GM12878 (cell line): ENCODE measurements around the gene HS3ST5. TPM values are rescaled to one million over a fixed set of nuclear protein-coding genes. Genes with fewer than 3 reads are reported as not detected.

Experiments
- ATAC-seq: fragments of 200-7000 bp; cut with Tn5 transposase; 3 replicates; pipeline ENCODE4 v1.9.1; 2020; ENCODE audit warnings: mild to moderate bottlenecking, moderate library complexity
- BruUV-seq: library from RNA; stranded (reverse); fragments of 400-500 nt; replicated peaks from 2 replicates; lab custom pipeline; 2021; lab: Mats Ljungman, UMichigan
- CTCF ChIA-PET: fragments of 300-600 bp; sonication (Branson Sonifier 250); formaldehyde crosslinking; extraction: SDS; loops from one replicate; lab custom pipeline; 2021; ENCODE audit warnings: inconsistent platforms; lab: Yijun Ruan, JAX
- POLR2A ChIA-PET: fragments of 350-600 bp; formaldehyde crosslinking; extraction: SDS; loops from one replicate; lab custom pipeline; 2021; ENCODE audit warnings: inconsistent platforms; lab: Charles Lee
- RAD21 ChIA-PET: fragments of 300-600 bp; sonication (Branson Sonifier 250); formaldehyde crosslinking; loops from one replicate; lab custom pipeline; 2023; ENCODE audit warnings: antibody characterized with exemption; ENCODE audit not compliant: unreplicated experiment; lab: Charles Lee
- SMC1A ChIA-PET: fragments of 300-600 bp; sonication (Branson Sonifier 250); formaldehyde crosslinking; loops from one replicate; lab custom pipeline; 2023; ENCODE audit not compliant: unreplicated experiment, uncharacterized antibody; lab: Charles Lee
- DNase-seq: peaks from one replicate; pipeline ENCODE4 v3.0.0-alpha.2; 2011; ENCODE audit warnings: low read depth, low spot score
- FAIRE-seq: peaks from 3 replicates; lab custom pipeline; 2011; peaks lifted over from hg19 to GRCh38; lab: Jason Lieb, UNC
- H2AFZ ChIP-seq: 2 replicates; pipeline ENCODE4 v1.6.0; 2011; ENCODE audit warnings: low read depth, low read length, control low read depth; ENCODE audit not compliant: control insufficient read depth
- H3K27ac ChIP-seq: 2 replicates; pipeline ENCODE4 v1.5.1; 2011; ENCODE audit warnings: control low read depth; ENCODE audit not compliant: control insufficient read depth, insufficient read depth
- H3K27me3 ChIP-seq, 2 experiments: replicated peaks in 1 of 2; 2 replicates each; pipeline versions ENCODE4 v1.6.0 to v1.6.1; 2011; ENCODE audit warnings: low read length in 1 of 2; ENCODE audit not compliant: control insufficient read depth in 2 of 2, insufficient read depth in 2 of 2
- H3K36me3 ChIP-seq, 2 experiments: 2 replicates each; pipeline ENCODE4 v1.5.1; 2011; ENCODE audit warnings: low read length in 1 of 2; ENCODE audit not compliant: control insufficient read depth in 2 of 2, insufficient read depth in 2 of 2
- H3K4me1 ChIP-seq: 2 replicates; pipeline ENCODE4 v1.6.1; 2011; ENCODE audit warnings: mild to moderate bottlenecking, low read length, moderate library complexity, mixed read lengths; ENCODE audit not compliant: control insufficient read depth, insufficient read depth
- H3K4me2 ChIP-seq: 2 replicates; pipeline ENCODE4 v1.6.0; 2011; ENCODE audit warnings: control low read depth; ENCODE audit not compliant: control insufficient read depth, insufficient read depth
- H3K4me3 ChIP-seq: fragments of 200-600 bp; sonication (generic); 2 replicates; pipeline ENCODE4 v1.5.1; 2016
- H3K79me2 ChIP-seq: 2 replicates; pipeline ENCODE4 v1.6.0; 2011; ENCODE audit warnings: low read length; ENCODE audit not compliant: control insufficient read depth, insufficient read depth
- H3K9ac ChIP-seq: 2 replicates; pipeline ENCODE4 v1.8.0; 2011; ENCODE audit warnings: low read length, control low read depth, mixed read lengths; ENCODE audit not compliant: control insufficient read depth, insufficient read depth
- H3K9me3 ChIP-seq: replicated peaks from 3 replicates; pipeline ENCODE4 v1.5.1; 2011; ENCODE audit warnings: mild to moderate bottlenecking, low read length; ENCODE audit not compliant: control insufficient read depth, insufficient read depth
- H4K20me1 ChIP-seq: 2 replicates; pipeline ENCODE4 v1.6.0; 2011; ENCODE audit not compliant: control insufficient read depth, insufficient read depth
- ATF7 ChIP-seq: fragments of 450-650 bp; IDR thresholded peaks from 2 replicates; pipeline ENCODE4 v1.6.1; 2016; ENCODE audit warnings: low read depth, mild to moderate bottlenecking
- RAD21 ChIP-seq: IDR thresholded peaks from 2 replicates; pipeline ENCODE4 v1.6.1; 2011; ENCODE audit warnings: mild to moderate bottlenecking, low read depth, low read length, moderate library complexity; ENCODE audit not compliant: insufficient read depth
- RAD51 ChIP-seq: fragments of 450-650 bp; IDR thresholded peaks from 2 replicates; pipeline ENCODE4 v1.6.1; 2016; ENCODE audit warnings: moderate library complexity, mild to moderate bottlenecking, inconsistent platforms
- TAF1 ChIP-seq: IDR thresholded peaks from 2 replicates; pipeline ENCODE4 v1.6.1; 2011; ENCODE audit warnings: mild to moderate bottlenecking, low read depth, low read length, borderline replicate concordance
- WGBS: methylation state at CpG from one replicate; pipeline ENCODE4 v1.1.6; 2016; ENCODE audit warnings: low lambda C conversion rate; ENCODE audit not compliant: insufficient replicate concordance, insufficient coverage; ENCODE audit errors: missing lambda C conversion rate; 5-methylcytosine and 5-hydroxymethylcytosine counted together
- in situ Hi-C: fragments of 300-500 bp; cut with MboI; formaldehyde crosslinking; loops from 9 replicates; pipeline ENCODE4 v1.14.3; 2018; ENCODE audit warnings: mixed read lengths
- intact Hi-C: fragments of 100-400 bp; cut with micrococcal nuclease; formaldehyde crosslinking; loops from one replicate; pipeline ENCODE4 v1.14.2; 2022; ENCODE audit not compliant: unreplicated experiment
- polyA plus RNA-seq, 11 experiments: library from polyadenylated mRNA; depleted of rRNA in 4 of 11; unstranded in 6 of 11; stranded (reverse) in 5 of 11; fragments of >200 nt; fragmentation: Nextera tagmentation in 4 of 11; fragmentation: Illumina TruSeq in 1 of 11; extraction: Ambion mirVana in 4 of 11; extraction: Trizol in 1 of 11; gene quantifications; 1 replicate in 1 of 11; 2 replicates in 10 of 11; pipeline versions ENCODE4 v1.2.1 to v1.2.3, GENCODE V29; 2011 to 2016; ENCODE audit warnings: inconsistent platforms in 2 of 11, missing spikeins in 2 of 11, low read depth in 1 of 11
- total RNA-seq, 4 experiments: library from RNA; depleted of rRNA in 3 of 4; stranded (reverse); fragments of >200 nt in 3 of 4; fragmentation: Illumina TruSeq in 1 of 4; extraction: Trizol in 1 of 4; gene quantifications; 2 replicates each; pipeline versions ENCODE4 v1.2.1 to v1.2.3, GENCODE V29; 2013 to 2021

HS3ST5 gene
- total and polyA plus RNA-seq, 10 of the 15 experiments (the other 5 are each of a cell fraction or from before 2014, with no cell fraction given) = 0.04 TPM; not detected in 9

GRCh38 chr6:114366899-114367298, 24.1 kb upstream of the HS3ST5 start:
- Histone ChIP-seq H3K9me3 (no peaks in the 10 kb centered on the region), H3K4me2 (no peak overlapping the region), H3K4me1 (no peaks in the 10 kb centered on the region), H3K36me3 (no peaks in the 10 kb centered on the region), H2AFZ (no peak overlapping the region), H4K20me1 (no peaks in the 10 kb centered on the region), H3K27ac (no peak overlapping the region), H3K9ac (no peak overlapping the region), H3K79me2 (no peaks in the 10 kb centered on the region), H3K4me3 (no peak overlapping the region), H3K27me3 (no peaks in the 10 kb centered on the region)
- ChIA-PET RAD21 (no interaction called here), POLR2A (no interaction called here), SMC1A (interaction anchor here (1.4 kb wide), 1 partner anchor 26 kb away, joined by 6 read pairs; no protein-coding TSS in a partner anchor), CTCF (no interaction called here)
- ATAC-seq = no peak
- intact Hi-C loops (no loop called here), in situ Hi-C loops (no loop called here)
- no peak for DNase-seq
- no peak for FAIRE-seq
- TF ChIP-seq TAF1 (no peak), ATF7 (peak; percentile 30; the same call in 1 of the 2 replicates), RAD21 (no peak)
- no TSS peak for BruUV-seq

- no TSS peak for BruUV-seq
- in situ Hi-C loops (no loop called here), intact Hi-C loops (no loop called here)
Observed at GRCh38 chr6:114364301-114364700, 21.5 kb upstream of the HS3ST5 start.

More at GRCh38 chr6:114364301-114364700, 21.5 kb upstream of the HS3ST5 start:
- no peak overlapping the region for H3K27ac ChIP-seq
- ChIA-PET CTCF (no interaction called here), POLR2A (no interaction called here), SMC1A (no interaction called here), RAD21 (no interaction called here)
- no peaks in the 10 kb centered on the region for H3K9me3 ChIP-seq
- WGBS = 0% methylated on average over 1 of the region's 1 CpG
- no peak overlapping the region for H2AFZ ChIP-seq
- no peaks in the 10 kb centered on the region for H3K79me2 ChIP-seq
- H3K4me3 ChIP-seq = no peak overlapping the region
- H3K4me1 ChIP-seq = no peaks in the 10 kb centered on the region
- H4K20me1 ChIP-seq = no peaks in the 10 kb centered on the region
- no peak overlapping the region for H3K4me2 ChIP-seq
- no peaks in the 10 kb centered on the region for H3K36me3 ChIP-seq
- no peak for FAIRE-seq
- no peak overlapping the region for H3K9ac ChIP-seq
- TF ChIP-seq RAD51 = no peak
- no peak for ATAC-seq
- DNase-seq = no peak
- H3K27me3 ChIP-seq = no peaks in the 10 kb centered on the region
